GM21737 (cell line): ENCODE results near the gene LGALS3BP.

Experiments used
- ATAC-seq: cut with Tn5 transposase; IDR thresholded peaks from one replicate; pipeline ENCODE4 v1.9.1; 2021; ENCODE audit warnings: mild to moderate bottlenecking, moderate library complexity; ENCODE audit not compliant: unreplicated experiment

Gene LGALS3BP

DNA sequence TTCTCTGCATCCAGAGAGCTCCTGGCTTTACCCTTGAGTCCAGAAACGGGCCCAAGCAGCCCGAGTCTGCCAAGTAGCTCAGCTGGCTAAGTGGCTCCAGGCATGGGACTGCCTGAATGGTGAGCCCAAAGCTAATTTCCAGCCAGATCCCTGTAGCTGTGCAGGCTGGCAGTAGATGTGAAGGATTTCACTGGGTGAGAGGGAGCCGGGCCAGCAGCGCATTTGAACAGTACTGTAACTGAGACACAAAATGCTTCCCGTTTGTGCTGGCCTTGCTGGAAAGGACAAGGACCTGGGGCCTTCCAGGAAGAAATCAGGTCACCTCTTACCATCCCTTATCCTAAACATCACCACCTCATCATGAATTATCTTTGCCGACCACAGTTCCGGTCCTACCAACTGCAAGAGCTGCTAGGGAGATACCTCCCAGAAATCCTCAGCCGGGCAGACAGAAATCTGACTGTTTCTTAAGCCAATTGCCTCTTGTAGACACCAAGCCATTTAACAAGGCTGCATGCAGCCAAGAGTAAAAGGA, 58.2 kb downstream of the LGALS3BP start:
- ATAC-seq = no peak
